Measurements from ENCODE around the gene PSMD9. TPM values are rescaled to one million over a fixed set of nuclear protein-coding genes. Genes with fewer than 3 reads are reported as not detected.
A peak's percentile ranks its signal among the peaks of the same experiment; 100 is the strongest.
"Not testable (repeated sequence)": the region's sequence is repeated elsewhere in the genome, so short reads cannot be mapped to it uniquely, and the experiment has no call there.

Gene PSMD9
- total RNA-seq, 6 experiments from 2014 or later = 20.0 to 56.4 (median 28.4) TPM

- Histone ChIP-seq H3K9me3 (no peaks in the 10 kb centered on the region), H3K27me3 (no peaks in the 10 kb centered on the region), H3K27ac (peak overlapping the region in 2 of 3 donors; percentile 91 to 98), H3K4me3 (no peak overlapping the region), H3K4me1 (peaks cover 0 to 36% (median 12%) of the 10 kb centered on the region in 4 donors), H3K36me3 (peaks cover 0 to 6% (median 0%) of the 10 kb centered on the region in 4 donors)
- DNase-seq = no peak
- ATAC-seq = no peak
- WGBS (ENCODE audit: insufficient coverage, low coverage, low lambda C conversion rate, missing lambda C conversion rate) = 58% methylated on average over 11 of the region's 11 CpGs
- intact Hi-C loops (cut with DNase I) = no loop called here
- no peak for TF ChIP-seq POLR2A (IDR thresholded peaks at IDR 0.05)
- TF ChIP-seq, protein P1, sequence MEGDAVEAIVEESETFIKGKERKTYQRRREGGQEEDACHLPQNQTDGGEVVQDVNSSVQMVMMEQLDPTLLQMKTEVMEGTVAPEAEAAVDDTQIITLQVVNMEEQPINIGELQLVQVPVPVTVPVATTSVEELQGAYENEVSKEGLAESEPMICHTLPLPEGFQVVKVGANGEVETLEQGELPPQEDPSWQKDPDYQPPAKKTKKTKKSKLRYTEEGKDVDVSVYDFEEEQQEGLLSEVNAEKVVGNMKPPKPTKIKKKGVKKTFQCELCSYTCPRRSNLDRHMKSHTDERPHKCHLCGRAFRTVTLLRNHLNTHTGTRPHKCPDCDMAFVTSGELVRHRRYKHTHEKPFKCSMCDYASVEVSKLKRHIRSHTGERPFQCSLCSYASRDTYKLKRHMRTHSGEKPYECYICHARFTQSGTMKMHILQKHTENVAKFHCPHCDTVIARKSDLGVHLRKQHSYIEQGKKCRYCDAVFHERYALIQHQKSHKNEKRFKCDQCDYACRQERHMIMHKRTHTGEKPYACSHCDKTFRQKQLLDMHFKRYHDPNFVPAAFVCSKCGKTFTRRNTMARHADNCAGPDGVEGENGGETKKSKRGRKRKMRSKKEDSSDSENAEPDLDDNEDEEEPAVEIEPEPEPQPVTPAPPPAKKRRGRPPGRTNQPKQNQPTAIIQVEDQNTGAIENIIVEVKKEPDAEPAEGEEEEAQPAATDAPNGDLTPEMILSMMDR (IDR thresholded peaks at IDR 0.05) = no peak
Measured at GRCh38 chr12:121861636-121862254, 26.8 kb upstream of the PSMD9 start.

GRCh38 chr12:121866331-121866730 is 22.3 kb upstream of the PSMD9 start:
- 86% methylated on average over 4 of the region's 4 CpGs for WGBS (ENCODE audit: insufficient coverage, low coverage, low lambda C conversion rate, missing lambda C conversion rate)
- H3K27me3 ChIP-seq = no peaks in the 10 kb centered on the region
- no peak for ATAC-seq
- H3K9me3 ChIP-seq = no peaks in the 10 kb centered on the region
- peaks cover 0 to 14% (median under 1%) of the 10 kb centered on the region in 4 donors for H3K4me1 ChIP-seq
- no peak overlapping the region for H3K4me3 ChIP-seq
- TF ChIP-seq, protein P1 (IDR thresholded peaks at IDR 0.05) = no peak
- TF ChIP-seq POLR2A (IDR thresholded peaks at IDR 0.05) = no peak
- DNase-seq = no peak
- intact Hi-C loops (cut with DNase I) = no loop called here
- H3K36me3 ChIP-seq = no peaks in the 10 kb centered on the region
- no peak overlapping the region for H3K27ac ChIP-seq

GRCh38 chr12:121869229-121869628 is 19.4 kb upstream of the PSMD9 start:
- H3K27me3 ChIP-seq = not testable (repeated sequence)
- 95% methylated on average over 8 of the region's 8 CpGs for WGBS (ENCODE audit: insufficient coverage, low coverage, low lambda C conversion rate, missing lambda C conversion rate)

DNA sequence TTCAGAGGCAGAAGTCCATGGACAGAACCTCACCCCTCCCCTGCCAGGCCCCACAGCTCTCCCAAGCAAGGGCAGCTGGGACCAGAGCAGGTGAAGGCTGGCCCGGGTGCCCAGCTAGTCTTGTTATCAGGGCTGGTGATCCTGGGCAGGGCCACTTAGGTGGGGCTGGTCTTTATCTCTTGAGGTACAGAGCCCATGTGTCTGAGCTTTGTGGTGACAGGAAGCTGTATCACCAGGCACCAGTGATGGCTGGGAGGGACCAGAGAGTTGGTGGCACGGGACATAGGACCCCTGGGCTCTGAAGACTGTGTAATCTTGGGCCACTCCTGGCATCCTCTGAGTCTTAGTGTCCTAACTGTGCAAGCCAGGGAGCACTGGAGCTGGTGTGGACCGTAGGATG is 17.1 kb upstream of the PSMD9 start:
- no peaks in the 10 kb centered on the region for H3K27me3 ChIP-seq
- no peaks in the 10 kb centered on the region for H3K9me3 ChIP-seq
- H3K4me3 ChIP-seq = no peak overlapping the region
- H3K27ac ChIP-seq = no peak overlapping the region
- intact Hi-C loops (cut with DNase I) = no loop called here
- WGBS (ENCODE audit: insufficient coverage, low coverage, low lambda C conversion rate, missing lambda C conversion rate) = 86% methylated on average over 1 of the region's 3 CpGs
- no peak for TF ChIP-seq POLR2A (IDR thresholded peaks at IDR 0.05)
- TF ChIP-seq, protein P1 (IDR thresholded peaks at IDR 0.05) = no peak
- no peaks in the 10 kb centered on the region for H3K36me3 ChIP-seq
- ATAC-seq (no peak), DNase-seq (no peak)
- H3K4me1 ChIP-seq = peaks cover 0 to 15% (median 7%) of the 10 kb centered on the region in 4 donors

More at GRCh38 chr12:121869229-121869628, 19.4 kb upstream of the PSMD9 start:
- H3K4me3 ChIP-seq; DNase-seq; H3K27ac ChIP-seq; H3K4me1 ChIP-seq; ATAC-seq; H3K9me3 ChIP-seq; H3K36me3 ChIP-seq; intact Hi-C loops (cut with DNase I): not testable (repeated sequence)

GRCh38 chr12:121872546-121873215 is 15.9 kb upstream of the PSMD9 start:
- no peaks in the 10 kb centered on the region for H3K9me3 ChIP-seq
- H3K27me3 ChIP-seq = no peaks in the 10 kb centered on the region
- H3K36me3 ChIP-seq = no peaks in the 10 kb centered on the region
- no peak overlapping the region for H3K27ac ChIP-seq
- DNase-seq (no peak), ATAC-seq (no peak)
- TF ChIP-seq, protein P1 (IDR thresholded peaks at IDR 0.05) = no peak
- no peak for TF ChIP-seq POLR2A (IDR thresholded peaks at IDR 0.05)
- H3K4me3 ChIP-seq = no peak overlapping the region
- intact Hi-C loops (cut with DNase I) = no loop called here
- WGBS (ENCODE audit: insufficient coverage, low coverage, low lambda C conversion rate, missing lambda C conversion rate) = 76% methylated on average over 5 of the region's 5 CpGs
- H3K4me1 ChIP-seq = peaks cover 0 to 27% (median 9%) of the 10 kb centered on the region in 4 donors
